IMR-90 (cell line): ENCODE results near the gene GALNT17. TPM values are rescaled to one million over a fixed set of nuclear protein-coding genes. Genes with fewer than 3 reads are reported as not detected.

ENCODE experiments used
- ATAC-seq: fragments of 200-7000 bp; cut with Tn5 transposase; 2 replicates; pipeline ENCODE4 v1.9.1; 2020; ENCODE audit warnings: low read depth, mild to moderate bottlenecking, moderate library complexity
- BruUV-seq: library from RNA; stranded (reverse); fragments of 400-500 nt; replicated peaks from 2 replicates; lab custom pipeline; 2021; lab: Mats Ljungman, UMichigan
- CTCF ChIA-PET: fragments of 300-600 bp; formaldehyde crosslinking; extraction: SDS; loops from one replicate; lab custom pipeline; 2021; ENCODE audit warnings: antibody characterized with exemption; lab: Yijun Ruan, JAX
- POLR2A ChIA-PET: fragments of 300-600 bp; sonication (Branson Sonifier 250); formaldehyde crosslinking; loops from one replicate; lab custom pipeline; 2022; ENCODE audit warnings: antibody characterized with exemption; ENCODE audit not compliant: unreplicated experiment; lab: Charles Lee
- DNase-seq: peaks from one replicate; pipeline ENCODE4 v3.0.0; 2013
- H2AFZ ChIP-seq: replicated peaks from 2 replicates; pipeline ENCODE3; 2013; ENCODE audit warnings: low read length, mild to moderate bottlenecking; ENCODE audit not compliant: poor library complexity
- H2AK5ac ChIP-seq: 2 replicates; pipeline ENCODE4 v1.6.1; 2013; ENCODE audit warnings: low read depth, low read length, inconsistent platforms
- H2AK9ac ChIP-seq: replicated peaks from 2 replicates; pipeline ENCODE3; 2013; ENCODE audit warnings: mild to moderate bottlenecking, low read depth, low read length, moderate library complexity; ENCODE audit not compliant: poor library complexity
- H2BK120ac ChIP-seq: 2 replicates; pipeline ENCODE4 v1.6.1; 2013; ENCODE audit warnings: low read depth, low read length, inconsistent platforms
- H2BK15ac ChIP-seq: 3 replicates; pipeline ENCODE4 v1.6.1; 2013; ENCODE audit warnings: low read depth, low read length, inconsistent platforms
- H2BK20ac ChIP-seq: 2 replicates; pipeline ENCODE4 v1.6.1; 2013; ENCODE audit warnings: low read depth, mild to moderate bottlenecking, inconsistent platforms, low read length, moderate library complexity
- H2BK5ac ChIP-seq: 2 replicates; pipeline ENCODE4 v1.6.1; 2013; ENCODE audit warnings: mild to moderate bottlenecking, low read depth, low read length, inconsistent platforms; ENCODE audit not compliant: poor library complexity, severe bottlenecking
- H3K14ac ChIP-seq: replicated peaks from 2 replicates; pipeline ENCODE4 v1.6.1; 2013; ENCODE audit warnings: low read depth, low read length, inconsistent platforms
- H3K18ac ChIP-seq: 2 replicates; pipeline ENCODE4 v1.6.1; 2013; ENCODE audit warnings: low read depth, low read length, control low read depth
- H3K23ac ChIP-seq: 2 replicates; pipeline ENCODE4 v1.6.1; 2013; ENCODE audit warnings: low read depth, low read length, inconsistent platforms
- H3K27ac ChIP-seq: 2 replicates; pipeline ENCODE4 v1.5.1; 2013; ENCODE audit warnings: mild to moderate bottlenecking, control low read depth, low read length; ENCODE audit not compliant: insufficient read depth
- H3K27me3 ChIP-seq: 2 replicates; pipeline ENCODE4 v1.6.1; 2013; ENCODE audit warnings: low read length; ENCODE audit not compliant: control insufficient read depth, insufficient read depth
- H3K36me3 ChIP-seq: 2 replicates; pipeline ENCODE4 v1.6.1; 2013; ENCODE audit warnings: low read length, mixed read lengths; ENCODE audit not compliant: control insufficient read depth, insufficient read depth
- H3K4ac ChIP-seq: 2 replicates; pipeline ENCODE4 v1.6.1; 2013; ENCODE audit warnings: low read depth, low read length, inconsistent platforms
- H3K4me1 ChIP-seq: 2 replicates; pipeline ENCODE4 v1.6.1; 2013; ENCODE audit warnings: low read length, mixed read lengths; ENCODE audit not compliant: control insufficient read depth, insufficient read depth
- H3K4me2 ChIP-seq: 2 replicates; pipeline ENCODE4 v1.6.1; 2013; ENCODE audit warnings: low read depth, mild to moderate bottlenecking, control low read depth, low read length, moderate library complexity
- H3K4me3 ChIP-seq: 2 replicates; pipeline ENCODE4 v1.5.1; 2013; ENCODE audit warnings: low read depth, mild to moderate bottlenecking, control low read depth, low read length, moderate library complexity; ENCODE audit not compliant: insufficient read depth
- H3K56ac ChIP-seq: 2 replicates; pipeline ENCODE4 v1.6.1; 2013; ENCODE audit warnings: low read length, inconsistent platforms; ENCODE audit not compliant: insufficient read depth; ENCODE audit errors: extremely low read depth
- H3K79me1 ChIP-seq, 2 experiments: 2 replicates each; pipeline ENCODE4 v1.6.1; 2013; ENCODE audit warnings: low read length in 2 of 2, inconsistent platforms in 1 of 2, low read depth in 1 of 2
- H3K9ac ChIP-seq: 2 replicates; pipeline ENCODE4 v1.6.1; 2013; ENCODE audit warnings: low read depth, low read length, control low read depth
- H3K9me1 ChIP-seq: 2 replicates; pipeline ENCODE4 v1.6.1; 2013; ENCODE audit warnings: low read length, inconsistent platforms; ENCODE audit not compliant: insufficient read depth
- H3K9me3 ChIP-seq: 2 replicates; pipeline ENCODE4 v1.6.1; 2013; ENCODE audit warnings: low read length; ENCODE audit not compliant: control insufficient read depth, insufficient read depth
- H4K20me1 ChIP-seq: 2 replicates; pipeline ENCODE4 v1.6.1; 2013; ENCODE audit warnings: low read length, inconsistent platforms; ENCODE audit not compliant: insufficient read depth
- H4K5ac ChIP-seq: 2 replicates; pipeline ENCODE4 v1.6.1; 2013; ENCODE audit warnings: mild to moderate bottlenecking, low read depth, low read length, control low read depth
- H4K8ac ChIP-seq, 2 experiments: 2 replicates each; pipeline ENCODE4 v1.6.1; 2013; ENCODE audit warnings: low read depth in 2 of 2, low read length in 2 of 2, control low read depth in 1 of 2, inconsistent platforms in 1 of 2
- H4K91ac ChIP-seq: 2 replicates; pipeline ENCODE4 v1.6.1; 2013; ENCODE audit warnings: low read depth, low read length, inconsistent platforms; ENCODE audit not compliant: insufficient read depth
- BHLHE40 ChIP-seq: fragments of 150-350 bp; IDR thresholded peaks from 2 replicates; pipeline ENCODE4 v1.6.1; 2016; ENCODE audit warnings: mild to moderate bottlenecking, low read depth, low read length
- CEBPB ChIP-seq: IDR thresholded peaks from 2 replicates; pipeline ENCODE4 v1.6.1; 2012; ENCODE audit warnings: low read depth, low read length, improper control_type of control experiment
- CHD1 ChIP-seq: IDR thresholded peaks from 2 replicates; pipeline ENCODE4 v1.6.1; 2012; ENCODE audit warnings: low read depth, low read length, improper control_type of control experiment
- FOS ChIP-seq: fragments of 150-350 bp; IDR thresholded peaks from 2 replicates; pipeline ENCODE4 v1.6.1; 2016; ENCODE audit warnings: low read depth, low read length
- MAFK ChIP-seq: IDR thresholded peaks from 2 replicates; pipeline ENCODE4 v1.6.1; 2012; ENCODE audit warnings: low read depth, low read length, improper control_type of control experiment
- MXI1 ChIP-seq: IDR thresholded peaks from 2 replicates; pipeline ENCODE4 v1.6.1; 2012; ENCODE audit warnings: low read depth, mild to moderate bottlenecking, low read length, moderate library complexity, borderline replicate concordance
- POLR2A ChIP-seq: IDR thresholded peaks from 2 replicates; pipeline ENCODE4 v1.6.1; 2012; ENCODE audit warnings: mild to moderate bottlenecking, low read depth, low read length
- RAD21 ChIP-seq: IDR thresholded peaks from 2 replicates; pipeline ENCODE4 v1.6.1; 2012; ENCODE audit warnings: low read length, improper control_type of control experiment
- RCOR1 ChIP-seq: IDR thresholded peaks from 2 replicates; pipeline ENCODE4 v1.6.1; 2012; ENCODE audit warnings: mild to moderate bottlenecking, low read length, improper control_type of control experiment; ENCODE audit not compliant: insufficient replicate concordance
- RFX5 ChIP-seq: IDR thresholded peaks from 2 replicates; pipeline ENCODE4 v1.8.0; 2012; ENCODE audit warnings: low read depth, mild to moderate bottlenecking, low read length, moderate library complexity
- SMC3 ChIP-seq: fragments of 150-350 bp; IDR thresholded peaks from 2 replicates; pipeline ENCODE4 v1.6.1; 2016; ENCODE audit warnings: low read depth, mild to moderate bottlenecking, antibody characterized with exemption, low read length, moderate library complexity
- WGBS, 2 experiments: methylation state at CpG; one replicate each; pipeline versions ENCODE4 v1.1.5 to v1.1.7; 2013; ENCODE audit warnings: missing lambda C conversion rate in 2 of 2; ENCODE audit not compliant: insufficient read length in 1 of 2; ENCODE audit errors: extremely low coverage in 2 of 2; 5-methylcytosine and 5-hydroxymethylcytosine counted together
- dilution Hi-C: fragments of 300-500 bp; cut with HindIII; formaldehyde crosslinking; loops from one replicate; pipeline ENCODE4 v1.14.3; 2018; ENCODE audit warnings: low sequenced_read_pairs; ENCODE audit not compliant: unreplicated experiment
- in situ Hi-C: fragments of 300-500 bp; cut with MboI; formaldehyde crosslinking; loops from 3 replicates; pipeline ENCODE4 v1.14.3; 2019; ENCODE audit warnings: low sequenced_read_pairs, inconsistent platforms, mixed read lengths
- intact Hi-C: fragments of 100-400 bp; cut with micrococcal nuclease; formaldehyde crosslinking; loops from 2 replicates; pipeline ENCODE4 v1.10.0; 2022
- polyA plus RNA-seq, 3 experiments: library from polyadenylated mRNA; depleted of rRNA; stranded (reverse); fragments of >200 nt; gene quantifications; 2 replicates each; pipeline ENCODE4 v1.2.3, GENCODE V29; 2012; ENCODE audit warnings: low replicate concordance in 1 of 3
- total RNA-seq: library from RNA; depleted of rRNA; stranded (reverse); fragments of >200 nt; gene quantifications from 2 replicates; pipeline ENCODE4 v1.2.3, GENCODE V29; 2012
- TF ChIP-seq, protein P1 (sequence below): conservative IDR thresholded peaks from 2 replicates; pipeline ENCODE4 v1.5.1; 2012; ENCODE audit warnings: mild to moderate bottlenecking, low read depth, low read length, improper control_type of control experiment
- TF ChIP-seq, protein P2 (sequence below): fragments of 150-350 bp; IDR thresholded peaks from 2 replicates; pipeline ENCODE4 v1.6.1; 2017; ENCODE audit warnings: mild to moderate bottlenecking, antibody characterized with exemption, low read length, low read depth

GALNT17 gene
- total and polyA plus RNA-seq, 2 of the 4 experiments (the other 2 are of a cell fraction) = not detected

DNA sequence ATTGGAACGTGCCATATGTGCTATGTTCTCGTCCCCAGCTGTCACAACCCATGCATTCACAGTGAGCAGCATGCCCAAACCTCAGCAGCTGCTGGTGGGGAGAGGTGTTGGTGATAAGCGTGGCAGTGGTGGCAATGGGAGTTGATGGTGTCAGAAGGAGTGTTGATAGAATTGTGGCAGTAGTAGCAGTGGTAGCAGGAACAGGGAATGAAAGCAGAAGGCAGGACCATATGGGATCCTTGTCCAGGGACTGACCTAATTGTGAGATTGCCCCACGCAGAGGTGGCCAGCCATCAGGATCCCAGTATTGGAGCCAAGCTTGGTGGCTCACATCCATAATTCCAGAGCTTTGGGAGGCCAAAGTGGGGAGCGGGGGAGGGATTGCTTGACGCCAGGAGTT, 276.3 kb downstream of the GALNT17 start:
- H3K36me3 ChIP-seq = no peaks in the 10 kb centered on the region
- 20% methylated on average over 1 of the region's 6 CpGs; no CpG with 5 or more reads in 1 of the 2 experiments for WGBS, 2 experiments
- H3K9me1 ChIP-seq = no peaks in the 10 kb centered on the region
- H3K56ac ChIP-seq = no peak overlapping the region
- H3K18ac ChIP-seq = no peak overlapping the region
- H3K23ac ChIP-seq = no peak overlapping the region
- no peaks in the 10 kb centered on the region for H3K27me3 ChIP-seq
- ChIA-PET CTCF (no interaction called here), POLR2A (no interaction called here)
- no peak overlapping the region for H2BK120ac ChIP-seq
- no peak overlapping the region for H3K4me2 ChIP-seq
- H3K14ac ChIP-seq = no peak overlapping the region
- H2AFZ ChIP-seq = no peak overlapping the region
- no peak overlapping the region for H2BK5ac ChIP-seq
- H4K5ac ChIP-seq = no peak overlapping the region
- in situ Hi-C loops (no loop called here), dilution Hi-C loops (no loop called here), intact Hi-C loops (no loop called here)
- no peak overlapping the region for H2BK15ac ChIP-seq
- no peak overlapping the region for H2AK5ac ChIP-seq
- H2AK9ac ChIP-seq = no peak overlapping the region
- H2BK20ac ChIP-seq = no peak overlapping the region
- no peak overlapping the region for H4K8ac ChIP-seq
- no peak for DNase-seq
- H3K9ac ChIP-seq = no peak overlapping the region
- no TSS peak for BruUV-seq
- H3K4me3 ChIP-seq = no peak overlapping the region
- H4K91ac ChIP-seq = no peak overlapping the region
- ATAC-seq = no peak
- no peaks in the 10 kb centered on the region for H4K20me1 ChIP-seq
- no peak overlapping the region for H3K4ac ChIP-seq
- TF ChIP-seq POLR2A (no peak), CEBPB (no peak), RFX5 (no peak), RAD21 (no peak), CHD1 (no peak), MXI1 (no peak), SMC3 (no peak), RCOR1 (no peak), FOS (no peak), MAFK (no peak), BHLHE40 (no peak)
- TF ChIP-seq, protein P1, sequence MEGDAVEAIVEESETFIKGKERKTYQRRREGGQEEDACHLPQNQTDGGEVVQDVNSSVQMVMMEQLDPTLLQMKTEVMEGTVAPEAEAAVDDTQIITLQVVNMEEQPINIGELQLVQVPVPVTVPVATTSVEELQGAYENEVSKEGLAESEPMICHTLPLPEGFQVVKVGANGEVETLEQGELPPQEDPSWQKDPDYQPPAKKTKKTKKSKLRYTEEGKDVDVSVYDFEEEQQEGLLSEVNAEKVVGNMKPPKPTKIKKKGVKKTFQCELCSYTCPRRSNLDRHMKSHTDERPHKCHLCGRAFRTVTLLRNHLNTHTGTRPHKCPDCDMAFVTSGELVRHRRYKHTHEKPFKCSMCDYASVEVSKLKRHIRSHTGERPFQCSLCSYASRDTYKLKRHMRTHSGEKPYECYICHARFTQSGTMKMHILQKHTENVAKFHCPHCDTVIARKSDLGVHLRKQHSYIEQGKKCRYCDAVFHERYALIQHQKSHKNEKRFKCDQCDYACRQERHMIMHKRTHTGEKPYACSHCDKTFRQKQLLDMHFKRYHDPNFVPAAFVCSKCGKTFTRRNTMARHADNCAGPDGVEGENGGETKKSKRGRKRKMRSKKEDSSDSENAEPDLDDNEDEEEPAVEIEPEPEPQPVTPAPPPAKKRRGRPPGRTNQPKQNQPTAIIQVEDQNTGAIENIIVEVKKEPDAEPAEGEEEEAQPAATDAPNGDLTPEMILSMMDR = no peak
- TF ChIP-seq, protein P2, sequence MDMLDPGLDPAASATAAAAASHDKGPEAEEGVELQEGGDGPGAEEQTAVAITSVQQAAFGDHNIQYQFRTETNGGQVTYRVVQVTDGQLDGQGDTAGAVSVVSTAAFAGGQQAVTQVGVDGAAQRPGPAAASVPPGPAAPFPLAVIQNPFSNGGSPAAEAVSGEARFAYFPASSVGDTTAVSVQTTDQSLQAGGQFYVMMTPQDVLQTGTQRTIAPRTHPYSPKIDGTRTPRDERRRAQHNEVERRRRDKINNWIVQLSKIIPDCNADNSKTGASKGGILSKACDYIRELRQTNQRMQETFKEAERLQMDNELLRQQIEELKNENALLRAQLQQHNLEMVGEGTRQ = no peak
- H3K9me3 ChIP-seq = peaks cover 32% of the 10 kb centered on the region
- H3K4me1 ChIP-seq = no peaks in the 10 kb centered on the region
- no peak overlapping the region for H3K27ac ChIP-seq
- no peaks in the 10 kb centered on the region for H3K79me1 ChIP-seq
